NOMO-1 treated with DMSO at 0.1 percent for 48 hours (cell line): ENCODE results near the gene PIK3C2B.
"Not testable (repeated sequence)": the region's sequence is repeated elsewhere in the genome, so short reads cannot be mapped to it uniquely, and the experiment has no call there.

ENCODE experiments used
- DNase-seq: peaks from one replicate; lab custom pipeline; 2025; ENCODE audit not compliant: unreplicated experiment; lab: John Stamatoyannopoulos, UW

PIK3C2B gene

GRCh38 chr1:204509186-204509635 lies 14.6 kb upstream of the PIK3C2B start:
- no peak for DNase-seq

GRCh38 chr1:204507317-204508105 lies 12.9 kb upstream of the PIK3C2B start:
- DNase-seq = peak; percentile 40

- DNase-seq = peak; percentile 87
Measured at GRCh38 chr1:204506969-204507316, 12.3 kb upstream of the PIK3C2B start.

- peak; percentile 79 for DNase-seq
Measured at GRCh38 chr1:204506201-204506968, 11.8 kb upstream of the PIK3C2B start.

- DNase-seq = no peak
Measured at GRCh38 chr1:204505674-204506200, 11.1 kb upstream of the PIK3C2B start.

- no peak for DNase-seq
Measured at GRCh38 chr1:204503913-204504519, 9.4 kb upstream of the PIK3C2B start.

GRCh38 chr1:204503122-204503912 lies 8.7 kb upstream of the PIK3C2B start:
- DNase-seq = peak; percentile 78

- no peak for DNase-seq
Measured at GRCh38 chr1:204502241-204502640, 7.6 kb upstream of the PIK3C2B start.

- no peak for DNase-seq
Measured at GRCh38 chr1:204499511-204500468, 5.2 kb upstream of the PIK3C2B start.

- DNase-seq = peak; percentile 51
Measured at GRCh38 chr1:204498981-204499380, 4.4 kb upstream of the PIK3C2B start.

- no peak for DNase-seq
Measured at GRCh38 chr1:204495777-204496176, 1.2 kb upstream of the PIK3C2B start.

- DNase-seq = no peak
Measured at GRCh38 chr1:204495078-204495753, 611 bp upstream of the PIK3C2B start.

GRCh38 chr1:204493984-204494280 lies 673 bp downstream of the PIK3C2B start:
- DNase-seq = peak; percentile 27

- no peak for DNase-seq
Measured at GRCh38 chr1:204493145-204493983, 1.2 kb downstream of the PIK3C2B start.

GRCh38 chr1:204491655-204492054 lies 3.0 kb downstream of the PIK3C2B start:
- DNase-seq = no peak

- no peak for DNase-seq
Measured at GRCh38 chr1:204487256-204487615, 7.4 kb downstream of the PIK3C2B start.

GRCh38 chr1:204486513-204487255 lies 7.9 kb downstream of the PIK3C2B start:
- DNase-seq = not testable (repeated sequence)

- DNase-seq = no peak
Measured at GRCh38 chr1:204483791-204484190, 10.8 kb downstream of the PIK3C2B start.
